ENCODE data around the gene AP1G1. TPM values are rescaled to one million over a fixed set of nuclear protein-coding genes. Genes with fewer than 3 reads are reported as not detected.

The AP1G1 gene
- polyA plus RNA-seq, 1 experiment: 59.8 TPM

DNA sequence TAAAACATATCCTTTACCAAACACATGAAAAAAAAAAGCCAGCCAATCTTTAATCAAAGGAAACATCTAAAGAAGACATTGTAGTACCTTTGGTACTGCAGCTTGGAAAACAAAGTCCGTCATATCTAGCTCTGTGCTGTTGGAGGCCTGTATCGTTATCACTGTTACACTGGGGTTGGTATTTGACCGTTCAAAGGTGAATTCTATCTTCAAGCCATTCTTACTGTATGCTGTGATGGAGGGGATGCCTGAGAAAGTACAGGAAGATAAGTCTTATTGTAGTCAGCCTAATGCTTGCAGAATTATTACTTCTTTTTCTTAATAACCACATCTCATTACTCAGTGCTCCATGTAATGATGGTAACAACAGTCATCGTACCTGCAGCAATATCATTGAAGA lies 69.8 kb downstream of the AP1G1 start:
- Histone ChIP-seq H3K36me3 (ENCODE audit: control insufficient read depth, insufficient read depth, low read length) (peaks cover 7% of the 10 kb centered on the region), H3K4me3 (ENCODE audit: low read depth, low read length) (no peak overlapping the region), H3K27me3 (ENCODE audit: control insufficient read depth, insufficient read depth, low read length) (no peaks in the 10 kb centered on the region)
- no peak for DNase-seq (ENCODE audit: low read depth)
- ChIA-PET CTCF (no interaction called here), POLR2A (no interaction called here)
- TF ChIP-seq, protein P1, sequence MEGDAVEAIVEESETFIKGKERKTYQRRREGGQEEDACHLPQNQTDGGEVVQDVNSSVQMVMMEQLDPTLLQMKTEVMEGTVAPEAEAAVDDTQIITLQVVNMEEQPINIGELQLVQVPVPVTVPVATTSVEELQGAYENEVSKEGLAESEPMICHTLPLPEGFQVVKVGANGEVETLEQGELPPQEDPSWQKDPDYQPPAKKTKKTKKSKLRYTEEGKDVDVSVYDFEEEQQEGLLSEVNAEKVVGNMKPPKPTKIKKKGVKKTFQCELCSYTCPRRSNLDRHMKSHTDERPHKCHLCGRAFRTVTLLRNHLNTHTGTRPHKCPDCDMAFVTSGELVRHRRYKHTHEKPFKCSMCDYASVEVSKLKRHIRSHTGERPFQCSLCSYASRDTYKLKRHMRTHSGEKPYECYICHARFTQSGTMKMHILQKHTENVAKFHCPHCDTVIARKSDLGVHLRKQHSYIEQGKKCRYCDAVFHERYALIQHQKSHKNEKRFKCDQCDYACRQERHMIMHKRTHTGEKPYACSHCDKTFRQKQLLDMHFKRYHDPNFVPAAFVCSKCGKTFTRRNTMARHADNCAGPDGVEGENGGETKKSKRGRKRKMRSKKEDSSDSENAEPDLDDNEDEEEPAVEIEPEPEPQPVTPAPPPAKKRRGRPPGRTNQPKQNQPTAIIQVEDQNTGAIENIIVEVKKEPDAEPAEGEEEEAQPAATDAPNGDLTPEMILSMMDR (IDR thresholded peaks at IDR 0.05; ENCODE audit: insufficient read depth, low read depth, low read length): no peak

DNA sequence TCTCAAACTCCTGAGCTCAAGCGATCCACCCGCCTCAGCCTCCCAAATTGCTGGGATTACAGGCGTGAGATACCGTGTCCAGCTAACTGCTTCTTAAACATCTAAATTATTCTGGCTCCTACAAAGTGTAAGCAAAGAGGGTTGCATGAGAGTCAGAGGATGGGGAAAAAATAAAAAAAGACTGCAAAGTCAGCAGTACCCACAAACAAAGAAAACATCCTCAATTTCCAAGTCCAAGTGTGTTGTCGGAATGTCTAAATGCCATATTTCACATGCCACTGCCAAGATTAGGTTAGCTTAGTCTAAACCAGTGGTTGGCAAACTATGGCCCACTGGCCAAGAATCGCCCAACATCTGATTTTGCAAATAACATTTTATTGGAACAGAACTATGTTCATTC lies 71.1 kb downstream of the AP1G1 start:
- ChIA-PET POLR2A (no interaction called here), CTCF (no interaction called here)
- DNase-seq (ENCODE audit: low read depth): no peak
- Histone ChIP-seq H3K27me3 (ENCODE audit: control insufficient read depth, insufficient read depth, low read length) (no peaks in the 10 kb centered on the region), H3K36me3 (ENCODE audit: control insufficient read depth, insufficient read depth, low read length) (peaks cover 14% of the 10 kb centered on the region), H3K4me3 (ENCODE audit: low read depth, low read length) (no peak overlapping the region)
- TF ChIP-seq, protein P1 (IDR thresholded peaks at IDR 0.05; ENCODE audit: insufficient read depth, low read depth, low read length): no peak

DNA sequence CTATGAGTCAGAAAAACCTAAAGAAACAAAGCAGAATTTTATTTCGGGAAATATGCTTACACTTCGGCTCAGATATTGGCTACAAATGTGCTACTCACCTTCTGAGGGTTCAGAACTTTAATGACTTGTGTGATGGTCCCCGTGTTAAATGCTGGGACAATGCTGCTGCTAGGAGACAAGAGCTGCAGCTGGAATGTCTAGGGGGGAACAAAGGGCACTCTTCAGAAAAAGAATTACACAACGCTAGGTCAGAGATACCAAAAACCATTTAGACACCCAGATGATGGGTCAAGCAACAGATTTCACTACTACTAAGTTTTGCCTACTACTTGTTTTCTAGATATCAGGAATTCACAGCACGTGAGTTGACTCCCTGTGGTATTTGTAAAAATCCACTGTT lies 74.1 kb downstream of the AP1G1 start:
- DNase-seq (ENCODE audit: low read depth): no peak
- ChIA-PET CTCF (no interaction called here), POLR2A (interaction anchor here (0.6 kb wide), 1 partner anchor 94 kb away, joined by 11 read pairs; no protein-coding TSS in a partner anchor)
- no peaks in the 10 kb centered on the region for H3K27me3 ChIP-seq (ENCODE audit: control insufficient read depth, insufficient read depth, low read length)
- peaks cover 18% of the 10 kb centered on the region for H3K36me3 ChIP-seq (ENCODE audit: control insufficient read depth, insufficient read depth, low read length)
- no peak overlapping the region for H3K4me3 ChIP-seq (ENCODE audit: low read depth, low read length)
- TF ChIP-seq, protein P1 (IDR thresholded peaks at IDR 0.05; ENCODE audit: insufficient read depth, low read depth, low read length): no peak

DNA sequence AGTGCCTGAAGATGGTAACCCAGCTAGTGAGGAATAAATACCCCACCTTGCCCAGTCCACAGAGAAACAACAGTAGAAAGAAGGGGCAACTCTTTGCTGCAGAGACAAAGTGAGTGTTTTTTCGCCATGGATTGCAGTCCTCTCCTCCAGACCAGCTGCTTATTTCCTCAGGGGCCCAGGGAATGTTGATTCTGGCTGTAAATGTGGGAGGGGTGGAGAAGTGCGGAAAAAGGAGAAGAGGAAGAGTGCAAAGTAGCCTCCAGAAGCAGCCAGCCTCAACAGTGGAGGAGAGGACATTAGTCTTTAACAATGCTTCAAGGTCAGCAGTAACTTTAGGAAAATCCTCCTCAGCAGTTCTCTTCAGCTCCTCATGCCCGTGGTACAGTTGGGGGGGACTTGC lies 76.0 kb downstream of the AP1G1 start:
- no peaks in the 10 kb centered on the region for H3K27me3 ChIP-seq (ENCODE audit: control insufficient read depth, insufficient read depth, low read length)
- DNase-seq (ENCODE audit: low read depth): no peak
- H3K4me3 ChIP-seq (ENCODE audit: low read depth, low read length): no peak overlapping the region
- ChIA-PET CTCF (interaction anchor here (0.6 to 0.9 kb wide), 3 partner anchors 13 to 150 kb away, joined by 3 read pairs; no protein-coding TSS in a partner anchor), POLR2A (no interaction called here)
- TF ChIP-seq, protein P1 (IDR thresholded peaks at IDR 0.05; ENCODE audit: insufficient read depth, low read depth, low read length): no peak
- H3K36me3 ChIP-seq (ENCODE audit: control insufficient read depth, insufficient read depth, low read length): peaks cover 16% of the 10 kb centered on the region

DNA sequence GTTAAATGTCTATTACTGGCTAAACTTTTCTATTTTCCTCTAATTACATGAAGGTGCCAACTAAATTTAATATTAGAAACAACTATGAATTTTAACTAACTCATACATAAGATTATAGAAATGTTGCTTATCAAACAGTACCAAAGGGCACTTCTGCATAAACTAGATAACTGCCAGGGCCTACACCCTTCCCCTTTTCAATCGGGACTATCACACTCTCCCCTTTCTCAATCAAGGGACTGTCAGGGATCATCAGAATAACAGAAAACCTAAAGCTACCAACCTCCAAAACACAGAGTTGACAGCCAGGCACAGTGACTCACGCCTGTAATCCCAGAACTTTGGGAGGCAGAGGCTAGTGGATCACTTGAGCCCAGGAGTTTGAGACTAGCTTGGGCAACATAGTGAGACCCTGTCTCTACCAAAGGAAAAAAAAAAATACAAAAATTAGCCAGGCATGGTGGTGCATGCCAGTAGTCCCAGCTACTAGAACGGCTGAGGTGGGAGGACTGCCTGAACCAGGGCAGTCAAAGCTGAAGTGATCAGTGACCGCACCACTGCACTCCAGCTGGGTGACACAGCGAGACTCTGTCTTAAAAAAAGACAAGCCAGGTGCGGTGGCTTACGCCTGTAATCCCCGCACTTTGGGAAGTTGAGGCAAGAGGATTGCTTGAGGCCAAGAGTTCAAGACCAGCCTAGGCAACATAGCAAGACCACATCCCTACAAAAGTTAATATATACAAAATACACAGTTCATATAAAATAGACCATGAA lies 80.9 kb downstream of the AP1G1 start:
- Histone ChIP-seq H3K36me3 (ENCODE audit: control insufficient read depth, insufficient read depth, low read length) (peaks cover 6% of the 10 kb centered on the region), H3K4me3 (ENCODE audit: low read depth, low read length) (no peak overlapping the region), H3K27me3 (ENCODE audit: control insufficient read depth, insufficient read depth, low read length) (no peaks in the 10 kb centered on the region)
- TF ChIP-seq, protein P1 (IDR thresholded peaks at IDR 0.05; ENCODE audit: insufficient read depth, low read depth, low read length): no peak
- DNase-seq (ENCODE audit: low read depth): no peak
- ChIA-PET CTCF (interaction anchor here (0.6 to 1.6 kb wide), 3 partner anchors 21 to 155 kb away, joined by 3 to 4 read pairs (median 3); no protein-coding TSS in a partner anchor), POLR2A (no interaction called here)
